OCI-LY7 (cell line): Measurements from ENCODE around the gene NCKIPSD. TPM values are rescaled to one million over a fixed set of nuclear protein-coding genes. Genes with fewer than 3 reads are reported as not detected.

Experiments used
- BruUV-seq: library from RNA; stranded (reverse); fragments of 400-500 nt; replicated peaks from 2 replicates; lab custom pipeline; 2021; lab: Mats Ljungman, UMichigan
- CTCF ChIA-PET: fragments of 300-600 bp; sonication (Branson Sonifier 250); formaldehyde crosslinking; loops from one replicate; lab custom pipeline; 2022; ENCODE audit warnings: antibody characterized with exemption; ENCODE audit not compliant: unreplicated experiment; lab: Charles Lee
- POLR2A ChIA-PET: fragments of 300-600 bp; sonication (Branson Sonifier 250); formaldehyde crosslinking; loops from one replicate; lab custom pipeline; 2022; ENCODE audit warnings: antibody characterized with exemption; lab: Charles Lee
- DNase-seq: peaks from one replicate; pipeline ENCODE4 v3.0.0-alpha.2; 2015; ENCODE audit warnings: low spot score
- H2AFZ ChIP-seq: fragments of 200-600 bp; sonication (generic), shearing (Covaris generic); 2 replicates; pipeline ENCODE4 v1.6.1; 2014; ENCODE audit warnings: mild to moderate bottlenecking, antibody characterized with exemption, low read length, moderate library complexity
- H3K27ac ChIP-seq: fragments of 200-600 bp; sonication (generic); 2 replicates; pipeline ENCODE4 v1.5.1; 2014; ENCODE audit warnings: mixed run types, low read depth, mild to moderate bottlenecking, moderate library complexity, low read length, inconsistent platforms; ENCODE audit not compliant: poor library complexity, severe bottlenecking
- H3K36me3 ChIP-seq: fragments of 200-600 bp; sonication (generic); 2 replicates; pipeline ENCODE4 v1.6.1; 2014; ENCODE audit warnings: mild to moderate bottlenecking, antibody characterized with exemption, low read length, moderate library complexity, mixed read lengths; ENCODE audit not compliant: insufficient read depth
- H3K4me1 ChIP-seq: fragments of 200-600 bp; sonication (generic); 2 replicates; pipeline ENCODE4 v1.5.1; 2014; ENCODE audit warnings: mild to moderate bottlenecking, low read length; ENCODE audit not compliant: insufficient read depth, poor library complexity, severe bottlenecking
- H3K4me2 ChIP-seq: fragments of 200-600 bp; sonication (generic); 2 replicates; pipeline ENCODE4 v1.6.1; 2014; ENCODE audit warnings: mild to moderate bottlenecking, low read length
- H3K4me3 ChIP-seq: fragments of 200-600 bp; sonication (generic); 2 replicates; pipeline ENCODE4 v1.5.1; 2014; ENCODE audit warnings: mild to moderate bottlenecking, low read depth, low read length; ENCODE audit not compliant: poor library complexity, severe bottlenecking
- H3K79me2 ChIP-seq: fragments of 200-600 bp; sonication (generic); 2 replicates; pipeline ENCODE4 v1.6.1; 2016; ENCODE audit warnings: low read depth, mild to moderate bottlenecking, low read length, moderate library complexity, mixed read lengths; ENCODE audit not compliant: insufficient read depth
- H3K9me2 ChIP-seq: fragments of 200-600 bp; sonication (generic); 2 replicates; pipeline ENCODE4 v1.6.1; 2016; ENCODE audit warnings: mild to moderate bottlenecking, low read length, mixed read lengths; ENCODE audit not compliant: insufficient read depth
- H3K9me3 ChIP-seq: fragments of 200-600 bp; sonication (generic); 2 replicates; pipeline ENCODE4 v1.6.1; 2014; ENCODE audit warnings: mild to moderate bottlenecking, mixed run types, low read length, mixed read lengths
- H4K20me1 ChIP-seq: fragments of 200-600 bp; sonication (generic); 2 replicates; pipeline ENCODE4 v1.6.1; 2014; ENCODE audit warnings: mild to moderate bottlenecking, antibody characterized with exemption, low read length, moderate library complexity, mixed read lengths; ENCODE audit not compliant: insufficient read depth
- CTCF ChIP-seq: fragments of 200-600 bp; sonication (generic); conservative IDR thresholded peaks from 2 replicates; pipeline ENCODE4 v1.5.1; 2014; ENCODE audit warnings: mild to moderate bottlenecking, antibody characterized with exemption, low read length, moderate library complexity, mixed read lengths
- EZH2phosphoT487 ChIP-seq: fragments of 200-600 bp; sonication (generic); IDR thresholded peaks from 2 replicates; pipeline ENCODE4 v1.6.1; 2018; ENCODE audit warnings: low read depth, borderline replicate concordance, mild to moderate bottlenecking, mixed run types, antibody characterized with exemption, low read length, moderate library complexity, mixed read lengths
- intact Hi-C: fragments of 100-400 bp; cut with micrococcal nuclease; formaldehyde crosslinking; loops from one replicate; pipeline ENCODE4 v1.10.0; 2022; ENCODE audit not compliant: unreplicated experiment
- total RNA-seq, 2 experiments: library from RNA; depleted of rRNA in 1 of 2; stranded (reverse); fragments of >200 nt in 1 of 2; shearing (Covaris generic) in 1 of 2; gene quantifications; 2 replicates each; pipeline ENCODE4 v1.2.3, GENCODE V29; 2014 to 2022

The NCKIPSD gene
- total RNA-seq, 2 experiments from 2014 or later, result 34.8 to 39.9 TPM

- Histone ChIP-seq H3K9me3 (no peaks in the 10 kb centered on the region), H3K4me2 (no peak overlapping the region), H3K9me2 (no peaks in the 10 kb centered on the region), H3K79me2 (no peaks in the 10 kb centered on the region), H2AFZ (no peak overlapping the region), H3K4me3 (no peak overlapping the region), H3K4me1 (no peaks in the 10 kb centered on the region), H3K36me3 (no peaks in the 10 kb centered on the region), H4K20me1 (no peaks in the 10 kb centered on the region), H3K27ac (no peak overlapping the region)
- TF ChIP-seq CTCF (no peak), EZH2phosphoT487 (no peak)
- DNase-seq, result no peak
- POLR2A ChIA-PET, result no interaction called here
- CTCF ChIA-PET, result no interaction called here
- intact Hi-C loops, result no loop called here
- BruUV-seq, result no TSS peak
Measured at GRCh38 chr3:48647714-48648113, 38.0 kb downstream of the NCKIPSD start.

GRCh38 chr3:48644898-48645760, 40.6 kb downstream of the NCKIPSD start:
- ChIA-PET POLR2A (no interaction called here), CTCF (no interaction called here)
- no peak overlapping the region for H3K4me2 ChIP-seq
- no peak for TF ChIP-seq EZH2phosphoT487
- TF ChIP-seq CTCF, result no peak
- H3K4me3 ChIP-seq, result no peak overlapping the region
- no peaks in the 10 kb centered on the region for H3K9me3 ChIP-seq
- no peaks in the 10 kb centered on the region for H4K20me1 ChIP-seq
- no peak for DNase-seq
- no peaks in the 10 kb centered on the region for H3K36me3 ChIP-seq
- intact Hi-C loops, result no loop called here
- H2AFZ ChIP-seq, result no peak overlapping the region
- no peaks in the 10 kb centered on the region for H3K4me1 ChIP-seq
- no TSS peak for BruUV-seq
- no peaks in the 10 kb centered on the region for H3K9me2 ChIP-seq
- H3K79me2 ChIP-seq, result no peaks in the 10 kb centered on the region
- H3K27ac ChIP-seq, result no peak overlapping the region

- Histone ChIP-seq H3K9me3 (no peaks in the 10 kb centered on the region), H2AFZ (no peak overlapping the region), H3K36me3 (no peaks in the 10 kb centered on the region), H3K4me2 (no peak overlapping the region), H3K4me3 (no peak overlapping the region), H3K27ac (no peak overlapping the region), H3K9me2 (no peaks in the 10 kb centered on the region), H3K79me2 (no peaks in the 10 kb centered on the region), H3K4me1 (peaks cover 1% of the 10 kb centered on the region), H4K20me1 (no peaks in the 10 kb centered on the region)
- DNase-seq, result no peak
- POLR2A ChIA-PET, result no interaction called here
- no TSS peak for BruUV-seq
- TF ChIP-seq CTCF (no peak), EZH2phosphoT487 (no peak)
- intact Hi-C loops, result no loop called here
- CTCF ChIA-PET, result no interaction called here
Measured at GRCh38 chr3:48642605-48643004, 43.1 kb downstream of the NCKIPSD start.
